ENCODE results near the gene HOXD4. TPM values are rescaled to one million over a fixed set of nuclear protein-coding genes. Genes with fewer than 3 reads are reported as not detected.

The HOXD4 gene
- total and polyA plus RNA-seq, 11 donors = 0.10 to 0.96 (median 0.41) TPM; not detected in 2

GRCh38 chr2:176105730-176106580 is 45.4 kb upstream of the HOXD4 start:
- intact Hi-C loops (cut with DNase I) = no loop called here

GRCh38 chr2:176106581-176107539 is 44.5 kb upstream of the HOXD4 start, which contains the start of gene HOXD11:
HOXD11 (plus strand) TSS chr2:176107280; CDS start chr2:176107356, 76 bp downstream.
- Histone ChIP-seq H3K27me3 (peaks cover 89 to 99% (median 96%) of the 10 kb centered on the region in 9 donors), H3K36me3 (no peaks in the 10 kb centered on the region), H3K27ac (peak within 1 kb of the TSS in 1 of 12 donors; percentile 90), H3K4me1 (peaks cover 0 to 42% (median 10%) of the 10 kb centered on the region in 12 donors), H3K4me3 (peak within 1 kb of the TSS in 8 of 12 donors; percentile 0 to 33 (median 14)), H3K9me3 (no peaks in the 10 kb centered on the region)
- ATAC-seq (peak in 1 of 4 donors; percentile 18), DNase-seq (peak in 1 of 5 donors; percentile 17)
- TF ChIP-seq POLR2A (IDR thresholded peaks at IDR 0.05) (no peak), CTCF (IDR thresholded peaks at IDR 0.05) (no peak)
- intact Hi-C loops (cut with DNase I) = no loop called here
- WGBS, 4 donors = 2 to 5% (median 3%) methylated on average over 12 to 85 of the region's 85 CpGs

More at GRCh38 chr2:176105730-176106580, 45.4 kb upstream of the HOXD4 start:
- ATAC-seq (no peak), DNase-seq (peak in 1 of 5 donors; percentile 14)
- Histone ChIP-seq H3K4me1 (peaks cover 0 to 42% (median 10%) of the 10 kb centered on the region in 12 donors), H3K4me3 (no peak overlapping the region), H3K36me3 (no peaks in the 10 kb centered on the region), H3K27ac (peak overlapping the region in 1 of 12 donors; percentile 90), H3K9me3 (no peaks in the 10 kb centered on the region), H3K27me3 (peaks cover 88 to 99% (median 96%) of the 10 kb centered on the region in 9 donors)
- WGBS, 4 donors = 5 to 10% (median 6%) methylated on average over 24 to 25 of the region's 25 CpGs
- TF ChIP-seq POLR2A (IDR thresholded peaks at IDR 0.05) = no peak
- no peak for TF ChIP-seq CTCF (IDR thresholded peaks at IDR 0.05)

GRCh38 chr2:176107731-176108181 is 43.6 kb upstream of the HOXD4 start:
- no peak for ATAC-seq
- H3K9me3 ChIP-seq = no peaks in the 10 kb centered on the region
- no peak overlapping the region for H3K4me3 ChIP-seq
- peak in 1 of 5 donors; percentile 15 for DNase-seq
- 2 to 5% (median 2%) methylated on average over 13 to 59 of the region's 59 CpGs for WGBS, 4 donors
- H3K4me1 ChIP-seq = peaks cover 0 to 42% (median 10%) of the 10 kb centered on the region in 12 donors
- H3K27ac ChIP-seq = peak overlapping the region in 1 of 12 donors; percentile 87
- intact Hi-C loops (cut with DNase I) = no loop called here
- peaks cover 89 to 99% (median 96%) of the 10 kb centered on the region in 9 donors for H3K27me3 ChIP-seq
- TF ChIP-seq POLR2A (IDR thresholded peaks at IDR 0.05) (no peak), CTCF (IDR thresholded peaks at IDR 0.05) (no peak)
- no peaks in the 10 kb centered on the region for H3K36me3 ChIP-seq

Data from heart left ventricle (tissue), 16 donors.